ENCODE measurements around the gene CLRN1. TPM values are rescaled to one million over a fixed set of nuclear protein-coding genes. Genes with fewer than 3 reads are reported as not detected.

The CLRN1 gene
- total RNA-seq, 1 donor from 2014 or later = not detected

DNA sequence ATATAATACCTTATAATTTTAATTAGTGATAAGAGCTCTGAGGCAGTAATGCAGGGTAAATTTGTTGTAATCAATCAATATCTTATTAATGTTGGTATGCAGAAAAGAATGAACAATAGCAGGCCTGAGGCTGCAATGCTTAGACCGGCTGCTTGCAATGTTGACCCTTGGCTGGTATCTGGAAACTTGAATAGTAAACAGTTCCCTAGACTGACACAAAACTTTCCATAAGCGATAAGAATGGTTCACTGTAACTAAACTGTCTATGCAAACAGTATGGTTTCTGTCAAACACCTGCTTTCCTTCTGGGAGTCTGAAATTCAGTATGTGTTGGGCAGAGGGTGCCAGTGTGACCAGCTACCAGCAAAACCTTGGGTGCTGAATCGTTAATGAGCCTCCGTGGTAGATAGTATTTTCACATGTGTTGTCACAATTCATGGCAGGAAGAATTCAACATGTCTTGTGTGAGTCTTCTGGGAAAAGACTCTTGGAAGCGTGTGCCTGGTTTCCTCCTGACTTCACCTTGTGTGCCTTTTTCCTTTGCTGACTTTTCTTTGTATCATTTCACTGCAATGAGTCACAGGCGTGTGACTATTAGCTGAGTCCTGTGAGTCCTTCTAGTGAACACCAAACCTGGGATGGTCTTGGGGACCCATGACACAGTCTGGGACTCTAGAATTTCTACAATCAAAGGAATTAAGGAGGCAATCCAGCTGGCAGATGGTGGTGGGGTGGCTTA is 30.7 kb upstream of the CLRN1 start:
- TF ChIP-seq, protein P1, sequence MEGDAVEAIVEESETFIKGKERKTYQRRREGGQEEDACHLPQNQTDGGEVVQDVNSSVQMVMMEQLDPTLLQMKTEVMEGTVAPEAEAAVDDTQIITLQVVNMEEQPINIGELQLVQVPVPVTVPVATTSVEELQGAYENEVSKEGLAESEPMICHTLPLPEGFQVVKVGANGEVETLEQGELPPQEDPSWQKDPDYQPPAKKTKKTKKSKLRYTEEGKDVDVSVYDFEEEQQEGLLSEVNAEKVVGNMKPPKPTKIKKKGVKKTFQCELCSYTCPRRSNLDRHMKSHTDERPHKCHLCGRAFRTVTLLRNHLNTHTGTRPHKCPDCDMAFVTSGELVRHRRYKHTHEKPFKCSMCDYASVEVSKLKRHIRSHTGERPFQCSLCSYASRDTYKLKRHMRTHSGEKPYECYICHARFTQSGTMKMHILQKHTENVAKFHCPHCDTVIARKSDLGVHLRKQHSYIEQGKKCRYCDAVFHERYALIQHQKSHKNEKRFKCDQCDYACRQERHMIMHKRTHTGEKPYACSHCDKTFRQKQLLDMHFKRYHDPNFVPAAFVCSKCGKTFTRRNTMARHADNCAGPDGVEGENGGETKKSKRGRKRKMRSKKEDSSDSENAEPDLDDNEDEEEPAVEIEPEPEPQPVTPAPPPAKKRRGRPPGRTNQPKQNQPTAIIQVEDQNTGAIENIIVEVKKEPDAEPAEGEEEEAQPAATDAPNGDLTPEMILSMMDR (IDR thresholded peaks at IDR 0.05) = no peak
- H3K27me3 ChIP-seq = no peaks in the 10 kb centered on the region
- intact Hi-C loops (cut with DNase I) = no loop called here

DNA sequence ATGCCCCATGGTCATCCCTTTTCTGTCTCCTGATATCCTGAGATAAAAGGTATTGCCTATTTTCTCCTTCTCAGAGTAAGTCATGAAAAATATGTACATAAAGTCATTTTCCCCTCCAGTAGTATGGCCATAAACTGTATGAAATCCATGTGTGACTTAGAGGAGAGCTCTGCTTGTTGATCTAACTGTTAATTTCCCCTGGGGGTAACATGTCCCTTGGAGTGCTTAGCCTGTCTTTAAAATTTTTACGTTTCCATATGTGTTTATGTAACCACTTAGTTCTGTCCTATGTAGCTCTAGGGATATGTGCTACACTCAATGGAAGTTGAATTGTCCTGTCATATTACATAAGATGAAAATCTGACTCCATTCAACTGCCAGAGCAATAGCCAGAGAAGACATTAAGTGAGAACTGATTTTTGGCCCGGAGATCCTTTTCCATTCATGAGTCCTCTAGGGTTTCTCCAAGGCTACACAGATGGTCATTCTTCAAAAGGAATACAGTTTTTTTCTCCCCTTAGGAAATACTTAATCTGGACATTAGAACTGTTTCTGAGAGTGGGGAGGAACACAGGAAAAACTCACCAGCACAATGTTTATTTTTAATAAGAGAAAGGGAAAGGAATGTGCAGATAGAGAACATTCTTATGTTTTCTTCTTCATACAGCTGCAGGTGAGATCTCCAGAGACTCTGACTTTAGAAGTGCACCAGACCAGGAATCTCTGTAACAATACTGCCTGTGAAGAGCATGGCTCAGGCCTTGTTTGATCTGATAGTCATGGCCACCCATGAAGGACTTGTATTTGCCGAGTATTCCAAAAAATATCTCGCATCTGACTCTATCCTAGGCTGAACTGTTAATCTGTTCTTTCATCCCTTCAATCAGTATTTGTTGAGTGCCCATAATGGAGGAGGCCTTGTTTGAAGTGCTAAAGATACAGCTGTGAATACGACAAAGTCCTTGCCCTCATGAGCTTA is 29.8 kb upstream of the CLRN1 start:
- no peak for DNase-seq (ENCODE audit: low spot score in 2 of 2)
- Histone ChIP-seq H3K4me1 (no peaks in the 10 kb centered on the region), H3K27ac (no peak overlapping the region), H3K4me3 (no peak overlapping the region), H3K36me3 (no peaks in the 10 kb centered on the region), H3K27me3 (no peaks in the 10 kb centered on the region), H3K9me3 (no peaks in the 10 kb centered on the region)
- TF ChIP-seq, protein P1 (IDR thresholded peaks at IDR 0.05) = no peak
- intact Hi-C loops (cut with DNase I) = no loop called here

More for the DNA sequence above, 30.7 kb upstream of the CLRN1 start:
- Histone ChIP-seq H3K4me3 (no peak overlapping the region), H3K27ac (no peak overlapping the region), H3K9me3 (no peaks in the 10 kb centered on the region), H3K4me1 (no peaks in the 10 kb centered on the region), H3K36me3 (no peaks in the 10 kb centered on the region)
- DNase-seq (ENCODE audit: low spot score in 2 of 2) = no peak

DNA sequence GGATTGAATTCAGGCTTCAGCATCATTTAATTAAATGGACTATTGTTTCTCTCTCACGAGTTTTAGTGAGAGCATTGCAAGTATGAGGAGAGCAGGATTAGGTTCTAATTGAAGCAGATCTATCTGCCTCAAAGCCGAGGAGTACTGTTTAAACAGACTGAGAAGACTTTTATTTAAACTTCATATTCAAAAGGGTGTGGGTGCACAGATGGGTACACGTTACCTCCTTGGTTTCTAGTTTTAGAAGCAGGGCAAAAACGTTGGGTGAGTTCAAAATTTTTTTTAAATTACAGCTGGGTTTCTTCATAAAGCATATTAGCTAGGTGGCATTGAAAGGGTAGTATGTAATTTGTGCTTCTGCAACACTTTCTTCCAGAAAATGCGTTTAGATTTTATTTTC is 26.5 kb upstream of the CLRN1 start:
- no peak for DNase-seq (ENCODE audit: low spot score in 2 of 2)

DNA sequence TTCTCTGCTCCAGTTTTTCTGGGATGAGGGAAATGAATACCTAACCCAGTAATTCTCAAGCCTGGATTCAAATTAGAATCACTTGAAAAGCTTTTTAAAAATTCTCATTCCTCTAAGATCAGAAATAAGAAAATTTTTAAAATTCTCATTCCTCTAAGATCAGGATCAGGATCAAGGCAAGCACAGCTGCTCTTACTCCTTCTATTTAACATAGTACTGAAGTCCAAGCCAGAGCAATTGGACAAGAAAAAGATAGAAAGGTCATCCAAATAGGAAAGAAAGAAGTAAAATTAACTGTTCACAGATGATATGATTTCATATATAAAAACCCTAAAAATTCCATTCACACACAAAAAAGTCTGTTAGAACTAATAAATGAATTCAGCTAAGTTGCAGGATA is 24.2 kb upstream of the CLRN1 start:
- no peaks in the 10 kb centered on the region for H3K9me3 ChIP-seq
- no peak overlapping the region for H3K4me3 ChIP-seq
- intact Hi-C loops (cut with DNase I) = no loop called here
- no peaks in the 10 kb centered on the region for H3K4me1 ChIP-seq
- TF ChIP-seq, protein P1 (IDR thresholded peaks at IDR 0.05) = no peak
- DNase-seq (ENCODE audit: low spot score in 2 of 2) = no peak
- H3K27ac ChIP-seq = no peak overlapping the region
- no peaks in the 10 kb centered on the region for H3K36me3 ChIP-seq
- H3K27me3 ChIP-seq = no peaks in the 10 kb centered on the region

More for the DNA sequence above, 26.5 kb upstream of the CLRN1 start:
- no peak overlapping the region for H3K4me3 ChIP-seq
- H3K27me3 ChIP-seq = no peaks in the 10 kb centered on the region
- intact Hi-C loops (cut with DNase I) = no loop called here
- TF ChIP-seq, protein P1 (IDR thresholded peaks at IDR 0.05) = no peak
- H3K9me3 ChIP-seq = no peaks in the 10 kb centered on the region
- no peak overlapping the region for H3K27ac ChIP-seq
- H3K36me3 ChIP-seq = no peaks in the 10 kb centered on the region
- H3K4me1 ChIP-seq = no peaks in the 10 kb centered on the region

DNA sequence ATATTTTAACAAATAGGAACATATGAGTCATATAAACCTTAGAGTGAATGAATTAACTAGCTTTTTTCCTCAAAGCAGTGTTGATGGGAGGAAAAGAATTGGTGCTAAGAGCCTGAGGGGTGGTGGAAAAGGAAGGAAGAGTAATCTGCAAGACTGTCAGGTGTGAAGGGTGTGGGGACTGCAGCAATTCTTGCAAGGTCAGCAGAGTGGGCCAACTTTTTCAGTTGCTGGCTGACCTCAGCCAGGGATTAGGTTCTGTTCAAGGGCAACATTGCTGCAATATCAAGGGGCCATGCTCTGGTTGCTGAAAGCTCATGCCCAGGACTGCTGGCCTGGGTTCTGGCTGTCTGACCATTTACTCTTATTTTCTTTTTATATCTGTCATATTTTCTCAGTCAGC is 23.0 kb upstream of the CLRN1 start:
- TF ChIP-seq, protein P1 (IDR thresholded peaks at IDR 0.05) = no peak
- Histone ChIP-seq H3K27me3 (no peaks in the 10 kb centered on the region), H3K9me3 (no peaks in the 10 kb centered on the region), H3K4me1 (no peaks in the 10 kb centered on the region), H3K36me3 (no peaks in the 10 kb centered on the region), H3K27ac (no peak overlapping the region), H3K4me3 (no peak overlapping the region)
- no peak for DNase-seq (ENCODE audit: low spot score in 2 of 2)
- intact Hi-C loops (cut with DNase I) = no loop called here
